Measurements from ENCODE around the gene LTBR.

DNA sequence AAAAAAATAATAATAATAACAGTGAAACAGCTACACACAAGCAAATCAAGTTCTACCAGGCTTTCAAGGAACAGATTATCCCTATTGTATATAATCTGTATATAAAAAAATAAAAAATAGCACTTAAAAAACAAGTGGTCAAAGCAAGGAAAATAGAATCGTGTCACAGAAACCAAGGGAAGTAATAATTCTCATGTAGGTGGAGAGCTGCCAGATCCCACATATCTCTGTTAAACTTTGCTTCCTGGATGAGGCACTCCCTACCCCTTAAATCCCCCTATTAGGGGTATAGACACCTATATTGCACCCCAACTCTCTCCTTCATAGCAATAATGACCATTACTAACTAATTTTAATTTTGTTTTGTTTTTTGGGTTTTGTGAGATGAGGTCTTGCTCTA is 56.4 kb downstream of the LTBR start:
- TF ChIP-seq, protein P1, sequence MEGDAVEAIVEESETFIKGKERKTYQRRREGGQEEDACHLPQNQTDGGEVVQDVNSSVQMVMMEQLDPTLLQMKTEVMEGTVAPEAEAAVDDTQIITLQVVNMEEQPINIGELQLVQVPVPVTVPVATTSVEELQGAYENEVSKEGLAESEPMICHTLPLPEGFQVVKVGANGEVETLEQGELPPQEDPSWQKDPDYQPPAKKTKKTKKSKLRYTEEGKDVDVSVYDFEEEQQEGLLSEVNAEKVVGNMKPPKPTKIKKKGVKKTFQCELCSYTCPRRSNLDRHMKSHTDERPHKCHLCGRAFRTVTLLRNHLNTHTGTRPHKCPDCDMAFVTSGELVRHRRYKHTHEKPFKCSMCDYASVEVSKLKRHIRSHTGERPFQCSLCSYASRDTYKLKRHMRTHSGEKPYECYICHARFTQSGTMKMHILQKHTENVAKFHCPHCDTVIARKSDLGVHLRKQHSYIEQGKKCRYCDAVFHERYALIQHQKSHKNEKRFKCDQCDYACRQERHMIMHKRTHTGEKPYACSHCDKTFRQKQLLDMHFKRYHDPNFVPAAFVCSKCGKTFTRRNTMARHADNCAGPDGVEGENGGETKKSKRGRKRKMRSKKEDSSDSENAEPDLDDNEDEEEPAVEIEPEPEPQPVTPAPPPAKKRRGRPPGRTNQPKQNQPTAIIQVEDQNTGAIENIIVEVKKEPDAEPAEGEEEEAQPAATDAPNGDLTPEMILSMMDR (IDR thresholded peaks at IDR 0.05), result no peak
- no peak for TF ChIP-seq EZH2 (IDR thresholded peaks at IDR 0.05)
- TF ChIP-seq EZH2phosphoT487 (IDR thresholded peaks at IDR 0.05), result no peak

All from neural progenitor cell (in vitro differentiated cells).